Trophoblast cell (in vitro differentiated cells and primary cell): ENCODE measurements around the gene CRACR2B.

ENCODE experiments used
- DNase-seq, 2 donors: peaks; one replicate each; pipeline ENCODE4 v3.0.0-alpha.2; 2016
- H2AFZ ChIP-seq: 2 replicates; pipeline ENCODE4 v1.6.1; 2013; ENCODE audit warnings: low read length, moderate library complexity, mild to moderate bottlenecking; ENCODE audit not compliant: insufficient read depth, poor library complexity
- H2AK5ac ChIP-seq: 2 replicates; pipeline ENCODE4 v1.6.1; 2013; ENCODE audit warnings: mild to moderate bottlenecking, low read length
- H2BK120ac ChIP-seq: 2 replicates; pipeline ENCODE4 v1.6.1; 2013; ENCODE audit warnings: low read length, mild to moderate bottlenecking, moderate library complexity; ENCODE audit not compliant: insufficient read depth, poor library complexity
- H2BK12ac ChIP-seq: 2 replicates; pipeline ENCODE4 v1.6.1; 2013; ENCODE audit warnings: mild to moderate bottlenecking, low read length, moderate library complexity
- H2BK5ac ChIP-seq: 2 replicates; pipeline ENCODE4 v1.6.1; 2013; ENCODE audit warnings: low read length, low read depth, moderate library complexity, mild to moderate bottlenecking; ENCODE audit not compliant: poor library complexity
- H3K14ac ChIP-seq: 2 replicates; pipeline ENCODE4 v1.6.1; 2013; ENCODE audit warnings: mild to moderate bottlenecking, low read length
- H3K18ac ChIP-seq: 2 replicates; pipeline ENCODE4 v1.6.1; 2013; ENCODE audit warnings: mild to moderate bottlenecking, low read length
- H3K23ac ChIP-seq: 2 replicates; pipeline ENCODE4 v1.6.1; 2013; ENCODE audit warnings: low read length
- H3K27ac ChIP-seq: 2 replicates; pipeline ENCODE4 v1.5.1; 2013; ENCODE audit warnings: low read depth, mild to moderate bottlenecking, inconsistent platforms, low read length, moderate library complexity
- H3K27me3 ChIP-seq: 2 replicates; pipeline ENCODE4 v1.6.1; 2013; ENCODE audit warnings: inconsistent platforms, mild to moderate bottlenecking, low read length, moderate library complexity; ENCODE audit not compliant: insufficient read depth
- H3K36me3 ChIP-seq, 2 experiments: 1 replicate in 1 of 2; 2 replicates in 1 of 2; pipeline ENCODE4 v1.6.1; 2013; ENCODE audit warnings: low read length in 2 of 2, mild to moderate bottlenecking in 2 of 2, moderate library complexity in 1 of 2; ENCODE audit not compliant: insufficient read depth in 2 of 2, control insufficient read depth in 1 of 2
- H3K4ac ChIP-seq: 2 replicates; pipeline ENCODE4 v1.6.1; 2013; ENCODE audit warnings: low read depth, mild to moderate bottlenecking, low read length, moderate library complexity
- H3K4me1 ChIP-seq, 2 experiments: 1 replicate in 1 of 2; 2 replicates in 1 of 2; pipeline ENCODE4 v1.6.1; 2013; ENCODE audit warnings: low read length in 2 of 2, mild to moderate bottlenecking in 2 of 2, moderate library complexity in 1 of 2; ENCODE audit not compliant: insufficient read depth in 2 of 2, control insufficient read depth in 1 of 2
- H3K4me2 ChIP-seq: 2 replicates; pipeline ENCODE4 v1.6.1; 2013; ENCODE audit warnings: inconsistent platforms, mild to moderate bottlenecking, low read length, moderate library complexity
- H3K4me3 ChIP-seq: 2 replicates; pipeline ENCODE4 v1.5.1; 2013; ENCODE audit warnings: mild to moderate bottlenecking, low read depth, low read length, inconsistent platforms
- H3K79me1 ChIP-seq: one replicate; pipeline ENCODE4 v1.6.1; 2013; ENCODE audit warnings: low read length
- H3K79me2 ChIP-seq: 2 replicates; pipeline ENCODE4 v1.6.1; 2013; ENCODE audit warnings: low read length, mild to moderate bottlenecking; ENCODE audit not compliant: control insufficient read depth, insufficient read depth, poor library complexity
- H3K9ac ChIP-seq: 2 replicates; pipeline ENCODE4 v1.6.1; 2013; ENCODE audit warnings: mild to moderate bottlenecking, low read length
- H3K9me3 ChIP-seq: 2 replicates; pipeline ENCODE4 v1.6.1; 2013; ENCODE audit warnings: low read depth, mild to moderate bottlenecking, control low read depth, inconsistent platforms, low read length; ENCODE audit not compliant: insufficient read depth
- H4K12ac ChIP-seq: 2 replicates; pipeline ENCODE4 v1.6.1; 2013; ENCODE audit warnings: low read depth, mild to moderate bottlenecking, low read length, moderate library complexity
- H4K8ac ChIP-seq: 2 replicates; pipeline ENCODE4 v1.6.1; 2013; ENCODE audit warnings: low read depth, mild to moderate bottlenecking, low read length, moderate library complexity
- H4K91ac ChIP-seq: one replicate; pipeline ENCODE4 v1.6.1; 2013; ENCODE audit warnings: low read depth, mild to moderate bottlenecking, low read length, moderate library complexity
- WGBS: extraction: QIAGEN DNeasy Blood & Tissue Kit; methylation state at CpG from one replicate; pipeline ENCODE4 v1.1.7; 2013; ENCODE audit warnings: missing lambda C conversion rate; ENCODE audit not compliant: insufficient read length, insufficient coverage; ENCODE audit errors: extremely low coverage; 5-methylcytosine and 5-hydroxymethylcytosine counted together

CRACR2B gene

DNA sequence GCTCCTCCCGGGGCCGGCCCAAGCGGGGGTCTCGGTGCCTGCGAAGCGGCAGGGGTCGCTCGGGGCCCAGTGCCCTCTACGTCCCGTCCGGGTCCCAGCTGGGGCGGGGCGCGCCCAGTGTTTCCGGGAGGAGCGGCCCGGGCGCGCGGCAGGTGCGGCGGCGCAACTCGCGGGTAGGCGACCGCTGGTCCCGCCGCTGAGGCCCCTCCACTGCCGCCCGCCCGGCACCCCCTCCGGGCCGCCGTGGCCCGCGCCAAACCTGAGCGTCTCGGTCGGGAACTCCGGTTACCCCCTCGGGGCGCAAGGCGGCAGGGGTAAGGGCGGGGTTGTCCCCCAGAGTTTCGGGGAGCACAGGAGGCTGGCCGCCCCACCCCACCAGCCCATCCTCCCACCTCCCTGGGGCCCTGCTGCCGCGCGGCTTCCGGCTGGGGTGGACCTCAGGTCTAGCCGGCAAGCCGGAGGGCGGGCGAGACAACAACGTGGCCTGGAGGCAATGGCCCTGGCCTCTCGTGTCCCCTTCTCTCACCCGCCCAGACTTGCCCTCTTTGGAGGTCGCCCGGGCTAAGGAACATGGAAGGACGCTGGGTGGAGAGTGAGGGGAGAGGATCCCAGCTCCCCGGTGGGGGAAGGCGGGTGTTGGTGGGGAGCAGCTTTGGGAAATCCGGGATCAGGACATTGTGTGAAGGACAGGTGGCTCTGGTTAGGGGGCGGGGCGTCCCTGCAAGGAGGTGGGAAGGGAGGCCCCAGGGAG, 398 bp upstream of the CRACR2B start:
- H4K12ac ChIP-seq, result no peak overlapping the region
- peak overlapping the region; percentile 53 for H3K4me3 ChIP-seq
- H2AFZ ChIP-seq, result peak overlapping the region; percentile 17
- peak overlapping the region; percentile 20 for H2BK12ac ChIP-seq
- H3K9ac ChIP-seq, result no peak overlapping the region
- H3K4ac ChIP-seq, result no peak overlapping the region
- H2AK5ac ChIP-seq, result no peak overlapping the region
- H3K4me1 ChIP-seq, result peaks cover 36 to 40% of the 10 kb centered on the region in 2 experiments
- H3K27ac ChIP-seq, result no peak overlapping the region
- H3K36me3 ChIP-seq, result peaks cover 20% of the 10 kb centered on the region in 2 experiments
- no CpG with 5 or more reads among the region's 66 CpGs for WGBS
- no peak overlapping the region for H3K23ac ChIP-seq
- H3K4me2 ChIP-seq, result peak overlapping the region; percentile 64
- H2BK5ac ChIP-seq, result no peak overlapping the region
- peak overlapping the region; percentile 22 for H3K14ac ChIP-seq
- peaks cover 33% of the 10 kb centered on the region for H3K27me3 ChIP-seq
- H3K18ac ChIP-seq, result no peak overlapping the region
- H3K9me3 ChIP-seq, result peaks cover 7% of the 10 kb centered on the region
- peak in 1 of 2 donors; percentile 29 for DNase-seq
- H3K79me2 ChIP-seq, result peaks cover 2% of the 10 kb centered on the region
- peak overlapping the region; percentile 61 for H4K8ac ChIP-seq
- H4K91ac ChIP-seq, result peak overlapping the region; percentile 48
- H2BK120ac ChIP-seq, result peak overlapping the region; percentile 18
- H3K79me1 ChIP-seq, result peaks cover 10% of the 10 kb centered on the region

- DNase-seq, result no peak
- Histone ChIP-seq H3K4ac (no peak overlapping the region), H3K9ac (no peak overlapping the region), H3K4me1 (peaks cover 40 to 45% of the 10 kb centered on the region in 2 experiments), H3K79me2 (peaks cover 8% of the 10 kb centered on the region), H3K14ac (no peak overlapping the region), H4K12ac (no peak overlapping the region), H3K36me3 (peaks cover 16% of the 10 kb centered on the region in 2 experiments), H2AFZ (no peak overlapping the region), H2BK120ac (no peak overlapping the region), H3K79me1 (peaks cover 21% of the 10 kb centered on the region), H4K8ac (no peak overlapping the region), H3K4me3 (no peak overlapping the region), H2BK5ac (no peak overlapping the region), H3K23ac (no peak overlapping the region), H3K27ac (no peak overlapping the region), H3K9me3 (peaks cover 5% of the 10 kb centered on the region), H3K27me3 (peaks cover 33% of the 10 kb centered on the region), H4K91ac (no peak overlapping the region), H3K18ac (no peak overlapping the region), H3K4me2 (no peak overlapping the region), H2BK12ac (no peak overlapping the region), H2AK5ac (no peak overlapping the region)
- no CpG with 5 or more reads among the region's 21 CpGs for WGBS
Measured at GRCh38 chr11:828506-829175, 922 bp downstream of the CRACR2B start.

- H3K9me3 ChIP-seq, result peaks cover 5% of the 10 kb centered on the region
- peaks cover 12% of the 10 kb centered on the region for H3K79me2 ChIP-seq
- no peak overlapping the region for H4K12ac ChIP-seq
- no peak overlapping the region for H4K91ac ChIP-seq
- no peak overlapping the region for H3K14ac ChIP-seq
- H3K4me3 ChIP-seq, result peak overlapping the region; percentile 14
- peak overlapping the region; percentile 7 for H3K18ac ChIP-seq
- no peak overlapping the region for H2BK12ac ChIP-seq
- no peak overlapping the region for H3K27ac ChIP-seq
- H3K23ac ChIP-seq, result no peak overlapping the region
- no peak overlapping the region for H4K8ac ChIP-seq
- peaks cover 10% of the 10 kb centered on the region in 2 experiments for H3K36me3 ChIP-seq
- H3K79me1 ChIP-seq, result peaks cover 23% of the 10 kb centered on the region
- H2AFZ ChIP-seq, result no peak overlapping the region
- peaks cover 33% of the 10 kb centered on the region for H3K27me3 ChIP-seq
- no peak overlapping the region for H2BK120ac ChIP-seq
- H2BK5ac ChIP-seq, result no peak overlapping the region
- WGBS, result no CpG with 5 or more reads among the region's 40 CpGs
- no peak overlapping the region for H2AK5ac ChIP-seq
- H3K4ac ChIP-seq, result no peak overlapping the region
- H3K9ac ChIP-seq, result no peak overlapping the region
- peak overlapping the region; percentile 67 for H3K4me2 ChIP-seq
- DNase-seq, result no peak
- peaks cover 45 to 49% of the 10 kb centered on the region in 2 experiments for H3K4me1 ChIP-seq
Measured at GRCh38 chr11:829176-829846, 1.6 kb downstream of the CRACR2B start.

DNA sequence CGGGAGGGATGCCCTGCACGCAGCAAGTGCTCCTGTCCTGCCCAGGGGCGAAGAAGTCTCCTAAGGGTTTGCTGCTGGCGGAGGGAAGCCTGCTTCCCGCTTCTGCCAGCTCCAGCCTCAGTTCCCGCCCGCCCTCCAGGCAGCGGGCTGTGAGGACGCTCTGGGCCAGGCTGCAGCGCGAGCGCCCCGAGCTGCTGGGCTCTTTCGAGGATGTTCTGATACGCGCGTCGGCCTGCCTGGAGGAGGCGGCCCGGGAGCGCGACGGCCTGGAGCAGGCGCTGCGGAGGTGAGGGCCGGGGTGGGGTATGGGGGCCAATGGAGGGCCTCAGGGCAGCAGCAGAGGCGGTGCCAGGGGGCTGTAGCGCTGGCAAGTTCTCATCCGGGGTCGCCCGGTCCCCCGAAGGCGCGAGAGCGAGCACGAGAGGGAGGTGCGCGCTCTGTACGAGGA, 2.2 kb downstream of the CRACR2B start:
- no CpG with 5 or more reads among the region's 39 CpGs for WGBS
- Histone ChIP-seq H3K4me3 (peak overlapping the region; percentile 32), H3K27ac (no peak overlapping the region), H3K79me2 (peaks cover 12% of the 10 kb centered on the region), H2AFZ (peak overlapping the region; percentile 50), H2AK5ac (no peak overlapping the region), H2BK5ac (no peak overlapping the region), H4K91ac (no peak overlapping the region), H3K4ac (no peak overlapping the region), H3K79me1 (peaks cover 23% of the 10 kb centered on the region), H2BK120ac (no peak overlapping the region), H3K9ac (no peak overlapping the region), H3K23ac (no peak overlapping the region), H4K8ac (peak overlapping the region; percentile 33), H3K36me3 (peaks cover 5 to 8% of the 10 kb centered on the region in 2 experiments), H3K27me3 (peaks cover 33% of the 10 kb centered on the region), H2BK12ac (no peak overlapping the region), H3K9me3 (peaks cover 5% of the 10 kb centered on the region), H4K12ac (no peak overlapping the region), H3K4me1 (peaks cover 50 to 55% of the 10 kb centered on the region in 2 experiments), H3K4me2 (peak overlapping the region; percentile 67), H3K14ac (peak overlapping the region; percentile 19), H3K18ac (peak overlapping the region; percentile 7)
- DNase-seq, result no peak
